Erythroblast (primary cell): Measurements from ENCODE around the gene KLHL2.

Source experiments
- GATA1 ChIP-seq: IDR thresholded peaks from 2 replicates; pipeline ENCODE4 v1.6.1; 2011; ENCODE audit warnings: low read depth, mild to moderate bottlenecking, control low read depth, low read length, moderate library complexity
- POLR2A ChIP-seq: IDR thresholded peaks from 2 replicates; pipeline ENCODE4 v1.6.1; 2011; ENCODE audit warnings: mild to moderate bottlenecking, low read length

DNA sequence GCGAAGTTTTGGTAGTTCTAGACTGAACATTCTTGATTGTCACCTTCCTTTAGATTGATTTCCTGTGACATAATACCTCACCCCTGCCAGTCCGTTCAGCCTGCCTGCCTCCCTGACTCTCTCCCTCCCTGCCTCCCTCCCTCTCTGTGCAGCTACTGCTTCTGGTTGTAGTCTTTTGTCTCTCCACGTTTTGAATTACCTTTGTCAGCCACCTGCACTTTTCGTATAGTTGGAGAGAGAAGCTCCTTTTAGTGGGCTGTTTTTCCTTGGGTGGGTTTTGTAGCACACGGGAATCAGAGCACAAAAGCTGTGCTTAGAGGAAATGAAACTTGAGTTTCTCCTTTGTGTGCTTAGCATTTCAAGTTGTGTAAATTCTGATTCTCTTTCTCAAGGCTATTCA is 87.5 kb downstream of the KLHL2 start:
- TF ChIP-seq POLR2A (no peak), GATA1 (no peak)
